ENCODE results near the gene TGIF2. TPM values are rescaled to one million over a fixed set of nuclear protein-coding genes. Genes with fewer than 3 reads are reported as not detected.

Gene TGIF2
- total and polyA plus RNA-seq, 2 of the 13 experiments (the other 11 are each of a cell fraction or from before 2014, with no cell fraction given): 41.3 to 53.9 TPM

DNA sequence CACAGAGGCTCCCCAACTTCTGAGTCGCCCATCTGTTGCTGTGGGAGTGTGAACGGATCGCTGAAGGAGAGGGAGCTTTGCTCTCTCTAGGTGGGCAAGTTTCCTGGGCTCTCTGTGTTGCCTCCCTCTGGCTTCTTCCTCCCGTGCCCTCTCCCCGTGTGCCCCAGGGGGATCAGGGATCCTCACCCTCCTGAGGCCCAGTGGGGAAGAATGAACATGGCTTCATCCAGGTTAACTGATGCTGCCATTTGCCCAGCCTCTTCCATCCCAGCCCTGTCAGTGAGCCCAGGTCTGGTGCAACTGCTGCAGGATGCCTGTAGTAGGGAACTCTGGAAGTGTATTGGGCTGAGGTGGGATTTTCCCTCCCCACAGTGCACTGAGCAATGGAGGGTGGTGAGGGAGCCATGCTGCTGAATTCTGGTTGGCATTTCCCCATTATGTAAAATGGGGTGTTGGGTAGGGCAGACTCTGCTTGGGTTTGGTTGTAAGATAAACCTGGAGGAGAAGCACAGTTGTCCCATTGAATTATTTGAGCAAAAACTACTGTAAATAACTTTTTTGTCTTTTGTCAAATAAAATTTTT is 20.0 kb downstream of the TGIF2 start (continued):
- TF ChIP-seq, protein P1, sequence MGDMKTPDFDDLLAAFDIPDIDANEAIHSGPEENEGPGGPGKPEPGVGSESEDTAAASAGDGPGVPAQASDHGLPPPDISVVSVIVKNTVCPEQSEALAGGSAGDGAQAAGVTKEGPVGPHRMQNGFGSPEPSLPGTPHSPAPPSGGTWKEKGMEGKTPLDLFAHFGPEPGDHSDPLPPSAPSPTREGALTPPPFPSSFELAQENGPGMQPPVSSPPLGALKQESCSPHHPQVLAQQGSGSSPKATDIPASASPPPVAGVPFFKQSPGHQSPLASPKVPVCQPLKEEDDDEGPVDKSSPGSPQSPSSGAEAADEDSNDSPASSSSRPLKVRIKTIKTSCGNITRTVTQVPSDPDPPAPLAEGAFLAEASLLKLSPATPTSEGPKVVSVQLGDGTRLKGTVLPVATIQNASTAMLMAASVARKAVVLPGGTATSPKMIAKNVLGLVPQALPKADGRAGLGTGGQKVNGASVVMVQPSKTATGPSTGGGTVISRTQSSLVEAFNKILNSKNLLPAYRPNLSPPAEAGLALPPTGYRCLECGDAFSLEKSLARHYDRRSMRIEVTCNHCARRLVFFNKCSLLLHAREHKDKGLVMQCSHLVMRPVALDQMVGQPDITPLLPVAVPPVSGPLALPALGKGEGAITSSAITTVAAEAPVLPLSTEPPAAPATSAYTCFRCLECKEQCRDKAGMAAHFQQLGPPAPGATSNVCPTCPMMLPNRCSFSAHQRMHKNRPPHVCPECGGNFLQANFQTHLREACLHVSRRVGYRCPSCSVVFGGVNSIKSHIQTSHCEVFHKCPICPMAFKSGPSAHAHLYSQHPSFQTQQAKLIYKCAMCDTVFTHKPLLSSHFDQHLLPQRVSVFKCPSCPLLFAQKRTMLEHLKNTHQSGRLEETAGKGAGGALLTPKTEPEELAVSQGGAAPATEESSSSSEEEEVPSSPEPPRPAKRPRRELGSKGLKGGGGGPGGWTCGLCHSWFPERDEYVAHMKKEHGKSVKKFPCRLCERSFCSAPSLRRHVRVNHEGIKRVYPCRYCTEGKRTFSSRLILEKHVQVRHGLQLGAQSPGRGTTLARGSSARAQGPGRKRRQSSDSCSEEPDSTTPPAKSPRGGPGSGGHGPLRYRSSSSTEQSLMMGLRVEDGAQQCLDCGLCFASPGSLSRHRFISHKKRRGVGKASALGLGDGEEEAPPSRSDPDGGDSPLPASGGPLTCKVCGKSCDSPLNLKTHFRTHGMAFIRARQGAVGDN (CRISPR knock-in tag; IDR thresholded peaks at IDR 0.05): 0 out of 2 replicates have a peak, but pooled peaks have one; percentile 19
- TF ChIP-seq ARNT2 (CRISPR knock-in tag; IDR thresholded peaks at IDR 0.05; ENCODE audit: low read depth) (no peak), GABPA (IDR thresholded peaks at IDR 0.05; ENCODE audit: low read depth, low read length) (no peak), GABPA (CRISPR knock-in tag; IDR thresholded peaks at IDR 0.05; ENCODE audit: low read depth) (no peak), POLR2A (IDR thresholded peaks at IDR 0.05; ENCODE audit: insufficient read depth in 1 of 2, low read depth in 2 of 2, low read length in 2 of 2) (peak in 1 of 2 experiments; percentile 28; a peak in 1 of 4 replicates), RBM22 (optimal IDR thresholded peaks at IDR 0.05; ENCODE audit: low read length) (peak; percentile 93), POLR2AphosphoS5 (IDR thresholded peaks at IDR 0.05; ENCODE audit: low read depth, low read length) (0 out of 2 replicates have a peak, but pooled peaks have one; percentile 4), PAF1 (CRISPR knock-in tag; IDR thresholded peaks at IDR 0.05) (peak; percentile 47; the same call in 1 of the 2 replicates), EZH2 (conservative IDR thresholded peaks at IDR 0.05; ENCODE audit: low read depth, low read length) (no peak)

- Histone ChIP-seq H3K79me2 (ENCODE audit: insufficient read depth, low read length) (no peaks in the 10 kb centered on the region), H3K4me1 (ENCODE audit: insufficient read depth, low read length) (peaks cover 23% of the 10 kb centered on the region), H3K27ac (ENCODE audit: extremely low read length, insufficient read depth, low read length) (no peak overlapping the region), H3K9ac (ENCODE audit: insufficient read depth, low read depth, low read length) (no peak overlapping the region), H4K20me1 (ENCODE audit: insufficient read depth, low read length) (no peaks in the 10 kb centered on the region), H3K4me3 (replicated peaks in 1 of 3; ENCODE audit: insufficient read depth in 1 of 3, low read depth in 2 of 3, low read length in 3 of 3) (no peak overlapping the region), H3K4me2 (ENCODE audit: low read depth, low read length) (no peak overlapping the region), H3K9me3 (ENCODE audit: low read length) (no peaks in the 10 kb centered on the region), H2AFZ (ENCODE audit: low read length) (no peak overlapping the region), H3K27me3 (ENCODE audit: control insufficient read depth in 1 of 2, insufficient read depth in 2 of 2, low read length in 2 of 2) (no peaks in the 10 kb centered on the region), H3K36me3 (replicated peaks in 1 of 2; ENCODE audit: control insufficient read depth in 1 of 2, insufficient read depth in 2 of 2, low read length in 2 of 2) (no peaks in the 10 kb centered on the region)
- TF ChIP-seq SMARCE1 (IDR thresholded peaks at IDR 0.05; ENCODE audit: borderline replicate concordance): 0 out of 2 replicates have a peak, but pooled peaks have one; percentile 6
- TF ChIP-seq, protein P2, sequence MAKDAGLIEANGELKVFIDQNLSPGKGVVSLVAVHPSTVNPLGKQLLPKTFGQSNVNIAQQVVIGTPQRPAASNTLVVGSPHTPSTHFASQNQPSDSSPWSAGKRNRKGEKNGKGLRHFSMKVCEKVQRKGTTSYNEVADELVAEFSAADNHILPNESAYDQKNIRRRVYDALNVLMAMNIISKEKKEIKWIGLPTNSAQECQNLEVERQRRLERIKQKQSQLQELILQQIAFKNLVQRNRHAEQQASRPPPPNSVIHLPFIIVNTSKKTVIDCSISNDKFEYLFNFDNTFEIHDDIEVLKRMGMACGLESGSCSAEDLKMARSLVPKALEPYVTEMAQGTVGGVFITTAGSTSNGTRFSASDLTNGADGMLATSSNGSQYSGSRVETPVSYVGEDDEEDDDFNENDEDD (CRISPR knock-in tag; IDR thresholded peaks at IDR 0.05; ENCODE audit: borderline replicate concordance): no peak
- 0 out of 2 replicates have a peak, but pooled peaks have one; percentile 16 for TF ChIP-seq NCOA2 (CRISPR knock-in tag; IDR thresholded peaks at IDR 0.05)
- in situ Hi-C loops (cut with HindIII; ENCODE audit: extremely low pct_ligation_motif_present, low pct_unique_long_range_greater_than_20kb) (no loop called here), intact Hi-C loops (cut with micrococcal nuclease; ENCODE audit: unreplicated experiment) (no loop called here)
- ATAC-seq (no peak), DNase-seq (ENCODE audit: low spot score) (no peak), FAIRE-seq (no peak)
- WGBS (ENCODE audit: low lambda C conversion rate): 79% methylated on average over 5 of the region's 5 CpGs
- no TSS peak for BruUV-seq (replicated peaks)
- POLR2A ChIA-PET: interaction anchor here (1.8 kb wide), 1 partner anchor 27 kb away, joined by 5 read pairs; the partner anchor contains the start of gene TGIF2
- CTCF ChIA-PET (ENCODE audit: low intra/inter-chr PET ratio, low total read pairs): no interaction called here
These were observed 26.5 kb downstream of the TGIF2 start for GRCh38 chr20:36599912-36600345.
